Breast epithelium (tissue), 3 donors: ENCODE measurements around the gene SIGMAR1.

Experiments
- CTCF ChIP-seq, 3 donors: fragments of 450-650 bp; IDR thresholded peaks; one replicate each; pipeline ENCODE4 v1.5.1; 2016 to 2017; ENCODE audit warnings: antibody characterized with exemption in 3 of 3, mild to moderate bottlenecking in 3 of 3, moderate library complexity in 3 of 3
- POLR2A ChIP-seq: fragments of 450-650 bp; IDR thresholded peaks from one replicate; pipeline ENCODE4 v1.6.1; 2016; ENCODE audit warnings: antibody characterized with exemption, mild to moderate bottlenecking, moderate library complexity

GRCh38 chr9:34671307-34671706 lies 33.7 kb upstream of the SIGMAR1 start:
- TF ChIP-seq CTCF (IDR thresholded peaks at IDR 0.05), result no peak
- TF ChIP-seq POLR2A, result no peak
